T-helper 2 cell treated with Interferon-gamma antibody and Interleukin-4, amounts not matched to agents 5 μg/mL and 100 μg/mL, for 36 hours (primary cell): ENCODE results near the gene OR51F1.
"Not testable (repeated sequence)": the region's sequence is repeated elsewhere in the genome, so short reads cannot be mapped to it uniquely, and the experiment has no call there.

Experiments
- DNase-seq: peaks from one replicate; pipeline ENCODE4 v3.0.0; 2021; ENCODE audit warnings: low spot score
- H3K27ac Mint-ChIP-seq: one replicate; pipeline ENCODE4 v1.8.0; 2021; ENCODE audit warnings: mild to moderate bottlenecking, mixed read lengths
- H3K27me3 Mint-ChIP-seq: one replicate; pipeline ENCODE4 v1.8.0; 2021; ENCODE audit warnings: low read depth, mixed read lengths
- H3K36me3 Mint-ChIP-seq: one replicate; pipeline ENCODE4 v1.8.0; 2021; ENCODE audit warnings: low read depth, mixed read lengths
- H3K4me1 Mint-ChIP-seq: one replicate; pipeline ENCODE4 v1.8.0; 2021; ENCODE audit warnings: low read depth, mixed read lengths
- H3K4me3 Mint-ChIP-seq: one replicate; pipeline ENCODE4 v1.8.0; 2022; ENCODE audit warnings: mild to moderate bottlenecking, moderate library complexity, mixed read lengths
- H3K9me3 Mint-ChIP-seq: one replicate; pipeline ENCODE4 v1.8.0; 2021; ENCODE audit warnings: mixed read lengths

OR51F1 gene

DNA sequence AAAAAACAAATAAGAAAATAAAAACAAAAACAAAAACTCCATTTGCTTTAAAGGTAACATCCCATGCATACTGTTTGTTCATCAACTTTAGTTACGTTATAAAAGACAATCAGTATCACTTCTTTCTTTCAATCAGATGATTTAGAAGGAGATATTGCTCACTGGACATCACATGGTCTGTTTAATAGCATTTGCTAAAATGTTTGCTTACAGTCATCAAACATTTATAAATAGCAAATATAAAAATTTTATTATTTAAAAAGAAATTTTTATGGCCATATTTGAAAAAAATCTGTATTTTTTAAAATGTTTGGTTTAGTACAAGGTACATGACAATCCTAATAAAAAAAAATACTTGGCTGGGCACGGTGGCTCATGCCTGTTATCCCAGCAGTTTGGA, 42.6 kb downstream of the OR51F1 start:
- no peaks in the 10 kb centered on the region for H3K9me3 Mint-ChIP-seq
- no peaks in the 10 kb centered on the region for H3K27me3 Mint-ChIP-seq
- H3K4me1 Mint-ChIP-seq, result no peaks in the 10 kb centered on the region
- no peak overlapping the region for H3K27ac Mint-ChIP-seq
- H3K4me3 Mint-ChIP-seq, result no peak overlapping the region
- H3K36me3 Mint-ChIP-seq, result no peaks in the 10 kb centered on the region
- DNase-seq, result no peak

DNA sequence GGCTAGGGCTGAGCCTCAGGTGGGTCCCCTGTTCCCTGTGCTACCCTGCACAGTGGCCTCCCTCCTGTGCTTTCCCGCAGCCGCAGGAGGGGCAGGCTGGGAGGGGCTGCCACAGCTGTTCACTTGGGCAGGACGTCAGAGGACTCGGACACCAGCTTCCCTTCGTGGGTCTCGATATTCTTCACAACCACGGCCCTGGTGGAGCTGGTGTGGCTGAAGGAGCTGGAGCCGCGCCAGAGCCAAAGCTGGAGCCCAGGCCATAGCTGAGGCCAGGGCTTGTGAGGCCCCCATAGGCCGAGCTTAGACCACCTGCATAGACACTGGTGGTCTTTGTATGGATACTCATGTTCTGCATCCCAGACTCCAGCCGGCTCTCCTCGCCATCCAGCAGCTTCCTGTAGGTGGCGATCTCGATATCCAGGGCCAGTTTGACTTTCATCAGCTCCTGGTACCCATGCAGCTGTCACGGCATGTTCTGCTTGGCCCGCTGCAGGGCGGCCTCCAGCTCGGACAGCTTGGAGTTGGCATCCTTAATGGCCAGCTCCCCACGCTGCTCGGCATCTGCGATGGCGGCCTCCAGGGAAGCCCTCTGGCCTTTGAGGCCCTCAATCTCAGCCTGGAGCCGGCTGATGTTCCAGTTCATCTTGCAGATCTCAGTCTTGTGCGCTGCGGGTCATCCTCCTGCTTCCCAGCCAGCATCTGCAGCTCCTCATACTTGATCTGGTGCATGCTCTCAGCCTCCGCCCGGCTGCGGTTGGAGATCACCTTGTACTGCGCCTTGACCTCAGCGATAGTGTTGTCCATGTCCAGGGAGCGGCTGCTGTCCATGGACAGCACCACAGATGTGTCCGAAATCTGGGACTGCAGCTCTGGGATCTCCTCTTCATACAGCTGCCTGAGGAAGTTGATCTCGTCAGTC, 46.9 kb downstream of the OR51F1 start:
- H3K36me3 Mint-ChIP-seq, DNase-seq, H3K4me3 Mint-ChIP-seq, H3K4me1 Mint-ChIP-seq, H3K27me3 Mint-ChIP-seq, H3K27ac Mint-ChIP-seq, H3K9me3 Mint-ChIP-seq: not testable (repeated sequence)
